Thyroid gland (tissue), 4 donors: Measurements from ENCODE around the gene MIS18A.

Experiments
- POLR2A ChIP-seq, 2 donors: fragments of 450-650 bp; IDR thresholded peaks; one replicate each; pipeline ENCODE4 v1.6.1; 2017; ENCODE audit warnings: antibody characterized with exemption in 2 of 2, mild to moderate bottlenecking in 2 of 2, moderate library complexity in 1 of 2
- TF ChIP-seq, protein P1 (sequence below), 6 experiments: fragments of 200-600 bp in 3 of 6; fragments of 450-650 bp in 3 of 6; sonication (generic) in 3 of 6; IDR thresholded peaks; one replicate each; pipeline ENCODE4 v1.5.1; 2016 to 2019; ENCODE audit warnings: antibody characterized with exemption in 6 of 6, mild to moderate bottlenecking in 2 of 6, inconsistent platforms in 1 of 6, moderate library complexity in 1 of 6

GRCh38 chr21:32320726-32321125 is 41.9 kb upstream of the MIS18A start:
- TF ChIP-seq, protein P1, sequence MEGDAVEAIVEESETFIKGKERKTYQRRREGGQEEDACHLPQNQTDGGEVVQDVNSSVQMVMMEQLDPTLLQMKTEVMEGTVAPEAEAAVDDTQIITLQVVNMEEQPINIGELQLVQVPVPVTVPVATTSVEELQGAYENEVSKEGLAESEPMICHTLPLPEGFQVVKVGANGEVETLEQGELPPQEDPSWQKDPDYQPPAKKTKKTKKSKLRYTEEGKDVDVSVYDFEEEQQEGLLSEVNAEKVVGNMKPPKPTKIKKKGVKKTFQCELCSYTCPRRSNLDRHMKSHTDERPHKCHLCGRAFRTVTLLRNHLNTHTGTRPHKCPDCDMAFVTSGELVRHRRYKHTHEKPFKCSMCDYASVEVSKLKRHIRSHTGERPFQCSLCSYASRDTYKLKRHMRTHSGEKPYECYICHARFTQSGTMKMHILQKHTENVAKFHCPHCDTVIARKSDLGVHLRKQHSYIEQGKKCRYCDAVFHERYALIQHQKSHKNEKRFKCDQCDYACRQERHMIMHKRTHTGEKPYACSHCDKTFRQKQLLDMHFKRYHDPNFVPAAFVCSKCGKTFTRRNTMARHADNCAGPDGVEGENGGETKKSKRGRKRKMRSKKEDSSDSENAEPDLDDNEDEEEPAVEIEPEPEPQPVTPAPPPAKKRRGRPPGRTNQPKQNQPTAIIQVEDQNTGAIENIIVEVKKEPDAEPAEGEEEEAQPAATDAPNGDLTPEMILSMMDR (IDR thresholded peaks at IDR 0.05) = no peak
- no peak for TF ChIP-seq POLR2A (IDR thresholded peaks at IDR 0.05)
